Left lung (tissue), 10 donors: Measurements from ENCODE around the gene GSPT1. TPM values are rescaled to one million over a fixed set of nuclear protein-coding genes. Genes with fewer than 3 reads are reported as not detected.

ENCODE experiments used
- ATAC-seq: fragments of 200-7000 bp; cut with Tn5 transposase; one replicate; pipeline ENCODE4 v1.9.1; 2020; ENCODE audit warnings: moderate library complexity
- DNase-seq, 4 donors: peaks; one replicate each; pipeline ENCODE4 v3.0.0-alpha.2; 2013 to 2020
- H3K27ac ChIP-seq, 2 donors: fragments of 200-600 bp; sonication (generic) in 1 of 2; one replicate each; pipeline versions ENCODE4 v1.5.0 to v1.8.0; 2020 to 2021
- H3K27me3 ChIP-seq, 2 donors: fragments of 200-600 bp; sonication (generic) in 1 of 2; one replicate each; pipeline versions ENCODE4 v1.5.0 to v1.8.0; 2020 to 2021
- H3K36me3 ChIP-seq, 2 donors: fragments of 200-600 bp; sonication (generic) in 1 of 2; one replicate each; pipeline versions ENCODE4 v1.5.0 to v1.8.0; 2020 to 2021
- H3K4me1 ChIP-seq, 2 donors: fragments of 200-600 bp; one replicate each; pipeline ENCODE4 v1.8.0; 2021
- H3K4me3 ChIP-seq, 2 donors: fragments of 200-600 bp; sonication (generic) in 1 of 2; one replicate each; pipeline versions ENCODE4 v1.5.0 to v1.8.0; 2020 to 2021; ENCODE audit warnings: mild to moderate bottlenecking in 1 of 2
- H3K9me3 ChIP-seq, 2 donors: fragments of 200-600 bp; sonication (generic) in 1 of 2; one replicate each; pipeline versions ENCODE4 v1.5.0 to v1.8.0; 2020 to 2021
- intact Hi-C, 2 donors: fragments of 100-400 bp; cut with DNase I; formaldehyde crosslinking; loops; one replicate each; pipeline versions ENCODE4 v1.11.2 to v1.14.2; 2022
- polyA plus RNA-seq, 6 donors: library from polyadenylated mRNA; unstranded; fragments of 120-200 nt; gene quantifications; one replicate each; pipeline ENCODE4 v1.2.1, GENCODE V29; 2013; ENCODE audit not compliant: insufficient read length in 6 of 6
- total RNA-seq, 2 donors: library from RNA; stranded (reverse); fragmentation: NEBNext Ultra II Directional; extraction: Animal tissue kit (Norgen Biotek cat#: 25700); gene quantifications; one replicate each; pipeline ENCODE4 v1.2.1, GENCODE V29; 2021
- TF ChIP-seq, protein P1 (sequence below), 2 donors: fragments of 200-600 bp; sonication (generic) in 1 of 2; IDR thresholded peaks; one replicate each; pipeline versions ENCODE4 v1.5.0 to v1.8.0; 2021; ENCODE audit warnings: antibody characterized with exemption in 2 of 2
- donor health status: DM: no; HTN: yes; CAD: no.
- donor health status: DM: no; HTN: no; CAD: no.

The GSPT1 gene
- total and polyA plus RNA-seq, 8 donors, result 93.5 to 140 (median 107) TPM

DNA sequence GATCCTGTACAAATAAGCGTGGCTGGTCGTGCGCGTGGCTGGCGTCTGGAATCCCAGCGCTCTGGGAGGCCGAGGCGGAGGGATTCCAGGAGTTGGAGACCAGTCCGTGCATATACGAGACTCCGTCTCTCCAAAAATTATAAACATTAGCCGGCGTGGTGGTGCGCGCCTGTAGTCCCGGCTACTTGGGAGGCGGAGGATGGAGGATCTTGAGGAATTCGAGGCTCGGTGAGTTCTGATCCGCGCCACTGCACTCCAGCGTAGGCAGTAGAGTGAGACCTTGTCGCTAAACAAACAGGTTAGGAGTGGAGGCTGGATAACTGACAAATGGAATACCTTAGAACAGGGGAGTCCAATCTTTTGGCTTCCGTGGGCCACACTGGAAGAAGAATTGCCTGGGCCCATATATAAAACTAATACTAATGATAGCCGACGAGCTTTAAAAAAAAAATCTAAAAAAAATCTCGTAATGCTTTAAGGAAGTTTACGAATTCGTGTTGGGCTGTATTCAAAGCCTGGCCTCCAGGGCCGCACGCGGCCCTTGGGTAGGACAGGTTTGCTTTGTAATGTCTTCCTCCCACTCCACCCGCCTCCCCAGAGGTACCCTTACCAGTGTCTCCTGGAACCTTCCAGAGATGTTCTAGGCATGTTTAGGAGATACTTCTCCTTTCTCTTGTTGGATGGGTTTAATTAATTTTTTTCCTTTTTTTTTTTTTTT is 63.5 kb downstream of the GSPT1 start:
- ATAC-seq (peak; percentile 5), DNase-seq (peak in 1 of 4 donors; percentile 11)
- Histone ChIP-seq H3K27ac (peak overlapping the region; percentile 83 to 86), H3K27me3 (no peaks in the 10 kb centered on the region), H3K4me3 (peak overlapping the region; percentile 86 to 91), H3K4me1 (peaks cover 0 to 49% of the 10 kb centered on the region in 2 donors), H3K9me3 (no peaks in the 10 kb centered on the region), H3K36me3 (peaks cover 0 to 21% of the 10 kb centered on the region in 2 donors)
- intact Hi-C loops, result loop anchor here in 1 of 2 donors (10.0 kb wide), 1 partner anchor 63 kb away; the partner anchor contains the start of gene GSPT1
- TF ChIP-seq, protein P1, sequence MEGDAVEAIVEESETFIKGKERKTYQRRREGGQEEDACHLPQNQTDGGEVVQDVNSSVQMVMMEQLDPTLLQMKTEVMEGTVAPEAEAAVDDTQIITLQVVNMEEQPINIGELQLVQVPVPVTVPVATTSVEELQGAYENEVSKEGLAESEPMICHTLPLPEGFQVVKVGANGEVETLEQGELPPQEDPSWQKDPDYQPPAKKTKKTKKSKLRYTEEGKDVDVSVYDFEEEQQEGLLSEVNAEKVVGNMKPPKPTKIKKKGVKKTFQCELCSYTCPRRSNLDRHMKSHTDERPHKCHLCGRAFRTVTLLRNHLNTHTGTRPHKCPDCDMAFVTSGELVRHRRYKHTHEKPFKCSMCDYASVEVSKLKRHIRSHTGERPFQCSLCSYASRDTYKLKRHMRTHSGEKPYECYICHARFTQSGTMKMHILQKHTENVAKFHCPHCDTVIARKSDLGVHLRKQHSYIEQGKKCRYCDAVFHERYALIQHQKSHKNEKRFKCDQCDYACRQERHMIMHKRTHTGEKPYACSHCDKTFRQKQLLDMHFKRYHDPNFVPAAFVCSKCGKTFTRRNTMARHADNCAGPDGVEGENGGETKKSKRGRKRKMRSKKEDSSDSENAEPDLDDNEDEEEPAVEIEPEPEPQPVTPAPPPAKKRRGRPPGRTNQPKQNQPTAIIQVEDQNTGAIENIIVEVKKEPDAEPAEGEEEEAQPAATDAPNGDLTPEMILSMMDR (IDR thresholded peaks at IDR 0.05), result no peak

DNA sequence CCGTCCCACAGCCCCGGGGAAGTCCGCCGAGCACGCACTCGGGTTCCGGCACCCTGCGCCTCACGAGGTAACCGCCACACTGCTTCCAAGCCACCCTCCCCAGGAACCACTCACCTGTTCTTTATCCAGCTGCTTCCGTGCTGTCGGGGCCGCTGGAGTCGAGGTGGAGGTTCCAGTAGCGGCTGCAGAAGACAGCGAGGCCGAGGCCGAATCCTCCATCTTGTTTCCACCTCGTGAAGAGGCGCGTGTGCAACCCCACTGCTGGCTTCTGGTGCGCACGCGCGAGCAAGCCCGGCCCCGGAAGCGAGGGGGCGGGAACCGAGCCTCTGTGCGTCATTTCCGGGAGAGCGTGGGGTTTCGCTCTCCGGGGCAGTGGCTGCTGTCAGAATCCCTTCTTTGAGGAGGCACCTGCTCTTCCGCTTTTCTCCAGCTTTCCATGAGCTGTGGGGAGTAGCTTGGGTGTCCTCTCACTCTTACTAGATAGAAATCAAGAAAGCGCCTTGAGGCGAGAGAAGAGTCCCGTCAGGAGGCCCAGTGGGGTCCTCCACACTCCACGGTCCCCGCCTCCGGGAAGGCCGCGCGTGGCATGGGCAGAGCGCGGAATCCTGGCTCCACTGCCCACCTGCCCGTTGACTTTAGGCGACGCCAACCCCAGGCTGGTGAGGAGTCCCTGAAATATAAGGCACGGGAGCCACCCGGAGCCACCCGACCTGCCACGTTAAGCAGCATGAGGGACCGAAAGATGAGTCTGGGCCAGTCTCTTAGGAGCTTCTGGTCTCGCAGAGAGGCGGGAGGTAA is 64.3 kb downstream of the GSPT1 start, which contains the start of gene RSL1D1:
RSL1D1 (minus strand) TSS at position 249 of the 798 bp plus-strand sequence; CDS start at position 219, 30 bp downstream.
- peak; percentile 97 for ATAC-seq
- TF ChIP-seq, protein P1 (IDR thresholded peaks at IDR 0.05), result no peak
- Histone ChIP-seq H3K27me3 (no peaks in the 10 kb centered on the region), H3K4me1 (peaks cover 0 to 49% of the 10 kb centered on the region in 2 donors), H3K9me3 (no peaks in the 10 kb centered on the region), H3K4me3 (peak within 1 kb of the TSS; percentile 86 to 91), H3K27ac (peak within 1 kb of the TSS; percentile 83 to 86), H3K36me3 (peaks cover 0 to 29% of the 10 kb centered on the region in 2 donors)
- intact Hi-C loops, result loop anchor here in 1 of 2 donors (10.0 kb wide), 1 partner anchor 63 kb away; the partner anchor contains the start of gene GSPT1
- DNase-seq, result peak; percentile 91 to 96 (median 94)

DNA sequence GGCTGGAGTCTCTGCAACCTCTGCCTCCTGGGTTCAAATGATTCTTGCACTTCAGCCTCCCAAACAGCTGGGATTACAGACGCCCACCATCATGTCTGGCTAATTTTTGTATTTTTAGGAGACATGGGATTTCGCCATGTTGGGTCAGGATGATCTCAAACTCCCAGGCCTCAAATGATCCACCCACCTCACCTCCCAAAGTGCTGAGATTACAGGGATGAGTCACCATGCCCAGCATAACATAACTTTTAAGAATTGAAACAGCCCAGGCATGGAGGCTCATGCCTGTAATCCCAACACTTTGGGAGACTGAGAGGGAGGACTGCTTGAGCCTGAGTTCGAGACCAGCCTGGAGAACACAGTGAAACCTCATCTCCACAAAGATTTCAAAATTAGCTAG is 66.9 kb downstream of the GSPT1 start:
- Histone ChIP-seq H3K4me3 (no peak overlapping the region), H3K27ac (no peak overlapping the region), H3K4me1 (peaks cover 0 to 40% of the 10 kb centered on the region in 2 donors), H3K27me3 (no peaks in the 10 kb centered on the region), H3K36me3 (peaks cover 0 to 56% of the 10 kb centered on the region in 2 donors), H3K9me3 (no peaks in the 10 kb centered on the region)
- intact Hi-C loops, result loop anchor here in 1 of 2 donors (10.0 kb wide), 1 partner anchor 74 kb away; no protein-coding TSS in a partner anchor
- ATAC-seq (no peak), DNase-seq (no peak)
- TF ChIP-seq, protein P1 (IDR thresholded peaks at IDR 0.05), result no peak

DNA sequence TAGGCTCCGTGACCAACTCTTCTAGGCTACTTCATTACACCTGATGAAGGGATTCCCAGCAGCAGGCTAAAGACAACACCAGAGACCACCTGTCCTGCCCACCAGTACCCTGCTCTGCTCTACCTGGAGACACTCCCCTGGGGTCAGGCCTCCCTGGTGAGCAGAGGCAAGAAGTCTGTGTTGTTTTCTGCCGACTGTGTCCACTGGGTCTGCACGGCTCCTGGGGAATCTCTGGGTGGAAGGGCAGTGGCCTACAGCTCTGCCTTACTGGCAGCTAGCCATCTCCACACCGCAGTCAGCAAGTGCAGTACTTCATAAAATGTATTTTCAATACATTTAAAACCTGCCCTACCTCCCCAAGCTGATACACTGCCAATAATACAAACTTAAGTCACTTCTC is 71.3 kb downstream of the GSPT1 start:
- TF ChIP-seq, protein P1 (IDR thresholded peaks at IDR 0.05), result no peak
- H3K36me3 ChIP-seq, result peaks cover 0 to 98% of the 10 kb centered on the region in 2 donors
- intact Hi-C loops, result loop anchor here in 1 of 2 donors (10.0 kb wide), 1 partner anchor 70 kb away; no protein-coding TSS in a partner anchor
- no peak overlapping the region for H3K27ac ChIP-seq
- no peaks in the 10 kb centered on the region for H3K27me3 ChIP-seq
- ATAC-seq (no peak), DNase-seq (no peak)
- H3K4me3 ChIP-seq, result no peak overlapping the region
- no peaks in the 10 kb centered on the region for H3K9me3 ChIP-seq
- peaks cover 0 to 11% of the 10 kb centered on the region in 2 donors for H3K4me1 ChIP-seq
